Measurements from ENCODE around the gene ANKRD49. TPM values are rescaled to one million over a fixed set of nuclear protein-coding genes. Genes with fewer than 3 reads are reported as not detected.

Gene ANKRD49
- total and polyA plus RNA-seq, 4 donors = 10.4 to 22.6 (median 15.5) TPM

GRCh38 chr11:94543695-94544645, 50.2 kb downstream of the ANKRD49 start, which contains the start of gene FUT4:
Gene FUT4 (plus strand): TSS chr11:94543921. CDS start chr11:94544134, 213 bp downstream.
- Histone ChIP-seq H3K9me3 (ENCODE audit: control insufficient read depth in 4 of 4, insufficient read depth in 3 of 4, low read length in 3 of 4) (no peaks in the 10 kb centered on the region), H3K27me3 (ENCODE audit: control insufficient read depth in 3 of 3, insufficient read depth in 3 of 3, low read length in 2 of 3) (no peaks in the 10 kb centered on the region), H3K36me3 (ENCODE audit: control insufficient read depth in 4 of 4, insufficient read depth in 4 of 4, low read length in 4 of 4) (peaks cover 0 to 5% (median under 1%) of the 10 kb centered on the region in 4 donors), H3K9ac (ENCODE audit: insufficient read depth in 1 of 2, low read length in 2 of 2) (peak within 1 kb of the TSS; percentile 61 to 90), H3K4me3 (peak within 1 kb of the TSS; percentile 69), H3K27ac (ENCODE audit: low read depth in 1 of 2, low read length in 1 of 2) (peak within 1 kb of the TSS; percentile 83 to 97), H3K4me1 (ENCODE audit: control insufficient read depth in 5 of 5, insufficient read depth in 5 of 5, low read length in 5 of 5) (peaks cover 2 to 30% (median 3%) of the 10 kb centered on the region in 5 donors)
- WGBS, 2 donors = 1% methylated on average over 85 to 109 of the region's 109 CpGs
- TF ChIP-seq, protein P1, sequence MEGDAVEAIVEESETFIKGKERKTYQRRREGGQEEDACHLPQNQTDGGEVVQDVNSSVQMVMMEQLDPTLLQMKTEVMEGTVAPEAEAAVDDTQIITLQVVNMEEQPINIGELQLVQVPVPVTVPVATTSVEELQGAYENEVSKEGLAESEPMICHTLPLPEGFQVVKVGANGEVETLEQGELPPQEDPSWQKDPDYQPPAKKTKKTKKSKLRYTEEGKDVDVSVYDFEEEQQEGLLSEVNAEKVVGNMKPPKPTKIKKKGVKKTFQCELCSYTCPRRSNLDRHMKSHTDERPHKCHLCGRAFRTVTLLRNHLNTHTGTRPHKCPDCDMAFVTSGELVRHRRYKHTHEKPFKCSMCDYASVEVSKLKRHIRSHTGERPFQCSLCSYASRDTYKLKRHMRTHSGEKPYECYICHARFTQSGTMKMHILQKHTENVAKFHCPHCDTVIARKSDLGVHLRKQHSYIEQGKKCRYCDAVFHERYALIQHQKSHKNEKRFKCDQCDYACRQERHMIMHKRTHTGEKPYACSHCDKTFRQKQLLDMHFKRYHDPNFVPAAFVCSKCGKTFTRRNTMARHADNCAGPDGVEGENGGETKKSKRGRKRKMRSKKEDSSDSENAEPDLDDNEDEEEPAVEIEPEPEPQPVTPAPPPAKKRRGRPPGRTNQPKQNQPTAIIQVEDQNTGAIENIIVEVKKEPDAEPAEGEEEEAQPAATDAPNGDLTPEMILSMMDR (IDR thresholded peaks at IDR 0.05; ENCODE audit: control extremely low read depth, extremely low read depth) = no peak
- ATAC-seq (ENCODE audit: insufficient read depth, low FRiP score) (peak; percentile 92), DNase-seq (peak; percentile 89 to 93 (median 91))

DNA sequence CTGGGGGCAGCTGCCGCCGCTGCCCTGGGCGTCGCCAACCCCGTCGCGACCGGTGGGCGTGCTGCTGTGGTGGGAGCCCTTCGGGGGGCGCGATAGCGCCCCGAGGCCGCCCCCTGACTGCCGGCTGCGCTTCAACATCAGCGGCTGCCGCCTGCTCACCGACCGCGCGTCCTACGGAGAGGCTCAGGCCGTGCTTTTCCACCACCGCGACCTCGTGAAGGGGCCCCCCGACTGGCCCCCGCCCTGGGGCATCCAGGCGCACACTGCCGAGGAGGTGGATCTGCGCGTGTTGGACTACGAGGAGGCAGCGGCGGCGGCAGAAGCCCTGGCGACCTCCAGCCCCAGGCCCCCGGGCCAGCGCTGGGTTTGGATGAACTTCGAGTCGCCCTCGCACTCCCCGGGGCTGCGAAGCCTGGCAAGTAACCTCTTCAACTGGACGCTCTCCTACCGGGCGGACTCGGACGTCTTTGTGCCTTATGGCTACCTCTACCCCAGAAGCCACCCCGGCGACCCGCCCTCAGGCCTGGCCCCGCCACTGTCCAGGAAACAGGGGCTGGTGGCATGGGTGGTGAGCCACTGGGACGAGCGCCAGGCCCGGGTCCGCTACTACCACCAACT, 51.0 kb downstream of the ANKRD49 start:
- TF ChIP-seq, protein P1 (IDR thresholded peaks at IDR 0.05; ENCODE audit: control extremely low read depth, extremely low read depth) = no peak
- Histone ChIP-seq H3K27me3 (ENCODE audit: control insufficient read depth in 3 of 3, insufficient read depth in 3 of 3, low read length in 2 of 3) (no peaks in the 10 kb centered on the region), H3K4me1 (ENCODE audit: control insufficient read depth in 5 of 5, insufficient read depth in 5 of 5, low read length in 5 of 5) (peaks cover 2 to 30% (median 7%) of the 10 kb centered on the region in 5 donors), H3K4me3 (peak overlapping the region; percentile 69), H3K9ac (ENCODE audit: insufficient read depth in 1 of 2, low read length in 2 of 2) (peak overlapping the region in 1 of 2 donors; percentile 49), H3K27ac (ENCODE audit: low read depth in 1 of 2, low read length in 1 of 2) (peak overlapping the region; percentile 83 to 97), H3K9me3 (ENCODE audit: control insufficient read depth in 4 of 4, insufficient read depth in 3 of 4, low read length in 3 of 4) (no peaks in the 10 kb centered on the region), H3K36me3 (ENCODE audit: control insufficient read depth in 4 of 4, insufficient read depth in 4 of 4, low read length in 4 of 4) (peaks cover 0 to 9% (median 3%) of the 10 kb centered on the region in 4 donors)
- DNase-seq (peak; percentile 26 to 46 (median 34)), ATAC-seq (ENCODE audit: insufficient read depth, low FRiP score) (peak; percentile 3)
- 5 to 13% methylated on average over 55 to 59 of the region's 59 CpGs for WGBS, 2 donors

- 35 to 60% methylated on average over 54 of the region's 54 CpGs for WGBS, 2 donors
- Histone ChIP-seq H3K9ac (ENCODE audit: insufficient read depth in 1 of 2, low read length in 2 of 2) (peak overlapping the region in 1 of 2 donors; percentile 39), H3K27me3 (ENCODE audit: control insufficient read depth in 3 of 3, insufficient read depth in 3 of 3, low read length in 2 of 3) (no peaks in the 10 kb centered on the region), H3K4me1 (ENCODE audit: control insufficient read depth in 5 of 5, insufficient read depth in 5 of 5, low read length in 5 of 5) (peaks cover 2 to 30% (median 8%) of the 10 kb centered on the region in 5 donors), H3K36me3 (ENCODE audit: control insufficient read depth in 4 of 4, insufficient read depth in 4 of 4, low read length in 4 of 4) (peaks cover 0 to 9% (median 3%) of the 10 kb centered on the region in 4 donors), H3K4me3 (peak overlapping the region; percentile 69), H3K27ac (ENCODE audit: low read depth in 1 of 2, low read length in 1 of 2) (peak overlapping the region in 1 of 2 donors; percentile 97), H3K9me3 (ENCODE audit: control insufficient read depth in 4 of 4, insufficient read depth in 3 of 4, low read length in 3 of 4) (no peaks in the 10 kb centered on the region)
- TF ChIP-seq, protein P1 (IDR thresholded peaks at IDR 0.05; ENCODE audit: control extremely low read depth, extremely low read depth) = no peak
- DNase-seq = no peak
- ATAC-seq (ENCODE audit: insufficient read depth, low FRiP score) = no peak
Observed at GRCh38 chr11:94545264-94546161, 51.7 kb downstream of the ANKRD49 start.

Measured in lung (tissue), 12 donors.